ENCODE results near the gene AMOTL2.
A peak's percentile ranks its signal among the peaks of the same experiment; 100 is the strongest.

AMOTL2 gene

DNA sequence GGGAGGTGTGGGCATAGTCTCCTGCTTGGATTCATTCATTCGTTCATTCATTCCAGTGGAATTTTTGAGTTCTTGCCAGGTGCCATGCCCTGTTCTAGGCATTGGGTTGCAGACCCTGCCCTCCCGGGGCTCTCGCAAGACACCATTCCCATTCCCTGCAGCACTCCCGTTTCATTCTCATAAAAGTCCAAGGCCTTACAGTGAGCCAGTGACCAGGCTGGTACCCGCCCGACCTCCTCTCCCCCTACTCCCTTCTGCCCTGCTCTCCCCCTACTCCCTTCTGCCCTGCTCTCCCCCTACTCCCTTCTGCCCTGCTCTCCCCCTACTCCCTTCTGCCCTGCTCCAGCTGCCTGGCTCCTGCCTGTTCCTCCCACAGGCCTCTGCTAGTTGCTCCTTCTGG, 41.9 kb downstream of the AMOTL2 start:
- no peak for DNase-seq (ENCODE audit: low read depth in 2 of 2)
- TF ChIP-seq CTCF (IDR thresholded peaks at IDR 0.05; ENCODE audit: low read depth, low read length) = no peak
- H3K4me3 ChIP-seq (replicated peaks in 1 of 2; ENCODE audit: low read depth in 2 of 2, low read length in 2 of 2) = no peak overlapping the region

DNA sequence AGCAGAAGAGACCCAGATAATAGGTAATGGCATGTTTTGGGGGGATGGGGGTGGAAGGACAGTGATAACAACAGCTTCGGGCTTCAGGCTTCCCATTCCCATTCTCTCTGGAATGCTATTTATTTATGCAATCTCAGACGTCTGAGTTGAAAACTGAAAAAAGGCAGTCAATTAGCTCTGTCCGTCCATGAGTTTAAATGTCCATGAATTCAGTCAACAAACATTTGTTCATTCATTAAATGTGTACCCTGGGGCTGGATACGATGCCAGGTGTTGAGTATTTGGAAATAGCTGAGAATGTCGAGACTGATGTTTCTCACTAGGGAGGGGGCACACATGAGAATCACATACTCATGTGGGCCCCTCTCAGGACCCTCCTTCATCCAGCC, 42.4 kb downstream of the AMOTL2 start:
- H3K4me3 ChIP-seq (replicated peaks in 1 of 2; ENCODE audit: low read depth in 2 of 2, low read length in 2 of 2) = no peak overlapping the region
- no peak for DNase-seq (ENCODE audit: low read depth in 2 of 2)
- TF ChIP-seq CTCF (IDR thresholded peaks at IDR 0.05; ENCODE audit: low read depth, low read length) = no peak

- TF ChIP-seq CTCF (IDR thresholded peaks at IDR 0.05; ENCODE audit: low read depth, low read length) = no peak
- peak; percentile 61 to 86 for DNase-seq (ENCODE audit: low read depth in 2 of 2)
- no peak overlapping the region for H3K4me3 ChIP-seq (replicated peaks in 1 of 2; ENCODE audit: low read depth in 2 of 2, low read length in 2 of 2)
These were observed 43.1 kb downstream of the AMOTL2 start for GRCh38 chr3:134330883-134331810.

DNA sequence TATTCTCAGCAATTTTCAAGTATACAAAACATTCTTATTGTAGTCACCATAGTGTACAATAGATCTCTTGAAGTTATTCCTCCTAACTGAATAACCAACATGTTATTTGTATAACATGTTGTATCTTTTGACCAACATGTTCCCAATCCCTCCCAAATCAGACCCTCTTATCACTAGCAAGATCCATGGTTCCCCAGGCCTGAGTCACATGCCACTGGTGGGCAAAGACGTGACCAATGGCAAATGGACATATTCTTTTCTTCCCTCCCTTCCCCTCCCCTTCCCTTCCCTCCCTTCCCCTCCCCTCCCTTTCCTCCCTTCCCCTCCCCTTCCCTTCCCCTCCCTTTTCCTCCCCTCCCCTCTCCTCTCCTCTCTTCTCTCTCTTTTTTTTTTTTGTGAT, 45.4 kb downstream of the AMOTL2 start:
- no peak for TF ChIP-seq CTCF (IDR thresholded peaks at IDR 0.05; ENCODE audit: low read depth, low read length)
- DNase-seq (ENCODE audit: low read depth in 2 of 2) = no peak
- no peak overlapping the region for H3K4me3 ChIP-seq (replicated peaks in 1 of 2; ENCODE audit: low read depth in 2 of 2, low read length in 2 of 2)

DNA sequence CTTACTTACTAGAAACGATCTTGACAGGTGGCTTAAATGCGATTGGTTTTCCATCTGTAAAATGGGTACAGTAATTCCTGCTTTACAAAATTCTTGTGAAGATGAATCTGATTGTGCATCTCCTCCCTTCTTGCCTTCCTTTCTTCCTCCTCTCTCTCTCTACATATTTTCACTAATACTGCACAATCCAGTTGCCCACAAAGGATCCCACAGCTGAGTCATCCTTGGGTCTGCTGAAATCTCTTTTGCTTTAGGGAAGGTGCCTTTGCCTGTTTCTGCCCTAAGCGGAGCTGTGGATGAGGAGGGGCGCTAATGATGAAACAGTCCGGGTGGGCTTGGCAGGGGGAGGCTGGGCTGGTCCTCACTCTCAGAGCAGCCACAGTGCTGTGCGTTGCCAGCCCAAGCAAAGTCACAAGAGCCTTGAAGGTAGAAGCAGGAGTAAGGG, 46.1 kb downstream of the AMOTL2 start:
- no peak overlapping the region for H3K4me3 ChIP-seq (replicated peaks in 1 of 2; ENCODE audit: low read depth in 2 of 2, low read length in 2 of 2)
- no peak for TF ChIP-seq CTCF (IDR thresholded peaks at IDR 0.05; ENCODE audit: low read depth, low read length)
- DNase-seq (ENCODE audit: low read depth in 2 of 2) = peak; percentile 86 to 94

DNA sequence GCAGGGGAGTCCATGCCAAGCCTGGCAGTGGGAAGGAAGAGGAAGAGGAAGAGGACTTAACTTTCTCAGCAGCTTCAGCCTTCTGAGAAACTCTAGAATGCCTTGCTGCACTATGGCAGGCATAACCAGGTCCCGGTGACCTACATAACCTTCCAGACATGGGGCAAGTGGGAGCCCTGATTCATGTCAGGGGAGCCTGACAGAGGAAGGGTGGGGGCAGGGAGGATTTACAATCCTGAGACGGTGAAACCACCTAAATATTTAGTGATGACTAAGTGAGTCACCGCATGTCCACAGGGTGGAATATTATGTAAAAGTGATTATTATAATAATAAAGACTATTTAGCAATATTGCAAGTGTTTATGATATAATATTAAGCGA, 46.7 kb downstream of the AMOTL2 start:
- H3K4me3 ChIP-seq (replicated peaks in 1 of 2; ENCODE audit: low read depth in 2 of 2, low read length in 2 of 2) = peak overlapping the region in 1 of 2 donors; percentile 22
- DNase-seq (ENCODE audit: low read depth in 2 of 2) = peak in 1 of 2 donors; percentile 96
- no peak for TF ChIP-seq CTCF (IDR thresholded peaks at IDR 0.05; ENCODE audit: low read depth, low read length)

Measured in cardiac fibroblast (primary cell).